ENCODE measurements around the gene AMPD1.

The AMPD1 gene

DNA sequence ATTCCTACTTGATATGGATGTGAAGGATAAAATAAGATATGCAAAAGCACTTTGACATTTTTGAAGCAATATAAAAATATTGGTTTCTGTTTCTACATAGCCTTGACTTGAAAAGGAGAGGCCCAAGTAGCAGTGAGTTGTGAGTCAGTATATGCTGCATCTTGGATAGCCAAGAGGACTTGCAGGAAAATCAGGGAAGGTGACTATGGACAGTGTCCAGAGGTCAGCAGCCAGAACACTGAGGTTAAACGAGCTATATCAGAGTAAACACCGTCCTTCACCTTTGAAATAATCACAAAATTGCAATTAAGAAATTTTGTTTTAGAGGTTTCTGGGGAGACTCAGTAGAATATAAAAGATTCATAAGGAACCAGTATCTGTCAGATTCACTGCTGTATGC lies 6.6 kb upstream of the AMPD1 start:
- Histone ChIP-seq H3K4me3 (ENCODE audit: insufficient read depth in 1 of 2, low read depth in 1 of 2, low read length in 2 of 2) (no peak overlapping the region), H3K14ac (ENCODE audit: low read length in 2 of 2) (no peak overlapping the region), H3K27me3 (ENCODE audit: control insufficient read depth in 1 of 2, insufficient read depth in 1 of 2, low read length in 2 of 2) (peaks cover 0 to 5% of the 10 kb centered on the region in 2 experiments), H2BK5ac (ENCODE audit: low read depth, low read length, poor library complexity, severe bottlenecking) (no peak overlapping the region), H3K4me1 (ENCODE audit: control insufficient read depth, insufficient read depth, low read depth, low read length) (no peaks in the 10 kb centered on the region), H2AK5ac (ENCODE audit: low read length, severe bottlenecking) (no peak overlapping the region), H3K79me1 (replicated peaks; ENCODE audit: low read length, poor library complexity, severe bottlenecking) (no peaks in the 10 kb centered on the region), H3K9ac (ENCODE audit: low read length) (no peak overlapping the region), H3K18ac (ENCODE audit: low read depth in 1 of 2, low read length in 2 of 2) (no peak overlapping the region), H3K27ac (ENCODE audit: low read length, poor library complexity, severe bottlenecking) (no peak overlapping the region), H3K23ac (ENCODE audit: low read length in 2 of 2) (no peak overlapping the region), H2BK120ac (ENCODE audit: low read depth, low read length) (no peak overlapping the region), H2AFZ (ENCODE audit: low read depth, low read length) (no peak overlapping the region), H4K8ac (ENCODE audit: low read length) (no peak overlapping the region), H4K91ac (ENCODE audit: low read length) (no peak overlapping the region), H3K9me3 (ENCODE audit: control insufficient read depth, low read length) (no peaks in the 10 kb centered on the region), H2BK12ac (ENCODE audit: low read length in 2 of 2) (no peak overlapping the region), H3K4ac (ENCODE audit: low read depth in 1 of 2, low read length in 2 of 2) (no peak overlapping the region), H2BK15ac (ENCODE audit: low read depth, poor library complexity, severe bottlenecking) (no peak overlapping the region), H3K4me2 (ENCODE audit: low read length, poor library complexity, severe bottlenecking) (no peak overlapping the region), H3K36me3 (ENCODE audit: control insufficient read depth in 1 of 2, insufficient read depth in 2 of 2, low read depth in 1 of 2, low read length in 2 of 2) (peaks cover 0 to 27% of the 10 kb centered on the region in 2 experiments)
- WGBS = no CpG with 5 or more reads among the region's 2 CpGs
- no peak for DNase-seq

DNA sequence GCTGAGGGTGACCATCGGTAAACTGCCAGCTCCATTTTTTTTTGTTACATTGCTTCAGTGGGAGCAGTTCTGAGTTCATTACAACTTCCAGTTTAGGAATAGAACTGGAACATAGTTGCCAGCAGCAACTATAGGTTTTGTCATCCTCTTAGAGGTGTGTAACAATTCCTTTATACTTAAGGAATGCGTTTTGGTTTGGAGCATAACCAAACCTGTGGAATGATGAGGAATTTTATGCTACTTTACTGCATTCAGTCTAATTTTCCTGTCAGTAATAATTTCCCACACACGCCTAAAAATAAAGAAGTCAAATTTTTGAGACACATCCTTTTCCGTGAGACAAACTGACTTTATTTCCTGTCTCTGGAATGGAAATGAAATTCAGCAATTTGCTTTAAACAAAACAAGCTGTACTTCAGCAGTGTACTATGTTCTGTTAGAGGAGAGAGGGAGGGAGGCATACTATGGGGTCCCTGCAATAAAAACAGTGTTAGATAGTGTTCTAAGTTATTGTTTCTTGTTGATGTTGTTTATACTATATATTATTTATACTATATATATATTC lies 4.8 kb upstream of the AMPD1 start:
- no peak overlapping the region for H4K91ac ChIP-seq (ENCODE audit: low read length)
- H3K79me1 ChIP-seq (replicated peaks; ENCODE audit: low read length, poor library complexity, severe bottlenecking) = no peaks in the 10 kb centered on the region
- H2AFZ ChIP-seq (ENCODE audit: low read depth, low read length) = no peak overlapping the region
- H2BK12ac ChIP-seq (ENCODE audit: low read length in 2 of 2) = no peak overlapping the region
- H3K14ac ChIP-seq (ENCODE audit: low read length in 2 of 2) = no peak overlapping the region
- no peak overlapping the region for H3K4me2 ChIP-seq (ENCODE audit: low read length, poor library complexity, severe bottlenecking)
- H3K9me3 ChIP-seq (ENCODE audit: control insufficient read depth, low read length) = no peaks in the 10 kb centered on the region
- H3K27ac ChIP-seq (ENCODE audit: low read length, poor library complexity, severe bottlenecking) = no peak overlapping the region
- no peaks in the 10 kb centered on the region for H3K4me1 ChIP-seq (ENCODE audit: control insufficient read depth, insufficient read depth, low read depth, low read length)
- H2BK15ac ChIP-seq (ENCODE audit: low read depth, poor library complexity, severe bottlenecking) = no peak overlapping the region
- peak overlapping the region; percentile 44 for H2BK5ac ChIP-seq (ENCODE audit: low read depth, low read length, poor library complexity, severe bottlenecking)
- H3K9ac ChIP-seq (ENCODE audit: low read length) = no peak overlapping the region
- no peak overlapping the region for H3K4ac ChIP-seq (ENCODE audit: low read depth in 1 of 2, low read length in 2 of 2)
- 85% methylated on average over 4 of the region's 4 CpGs for WGBS
- peaks cover 0 to 5% of the 10 kb centered on the region in 2 experiments for H3K27me3 ChIP-seq (ENCODE audit: control insufficient read depth in 1 of 2, insufficient read depth in 1 of 2, low read length in 2 of 2)
- H4K8ac ChIP-seq (ENCODE audit: low read length) = no peak overlapping the region
- H2AK5ac ChIP-seq (ENCODE audit: low read length, severe bottlenecking) = no peak overlapping the region
- DNase-seq = no peak
- H2BK120ac ChIP-seq (ENCODE audit: low read depth, low read length) = no peak overlapping the region
- H3K18ac ChIP-seq (ENCODE audit: low read depth in 1 of 2, low read length in 2 of 2) = no peak overlapping the region
- no peak overlapping the region for H3K4me3 ChIP-seq (ENCODE audit: insufficient read depth in 1 of 2, low read depth in 1 of 2, low read length in 2 of 2)
- no peak overlapping the region for H3K23ac ChIP-seq (ENCODE audit: low read length in 2 of 2)
- H3K36me3 ChIP-seq (ENCODE audit: control insufficient read depth in 1 of 2, insufficient read depth in 2 of 2, low read depth in 1 of 2, low read length in 2 of 2) = peaks cover 0 to 9% of the 10 kb centered on the region in 2 experiments

DNA sequence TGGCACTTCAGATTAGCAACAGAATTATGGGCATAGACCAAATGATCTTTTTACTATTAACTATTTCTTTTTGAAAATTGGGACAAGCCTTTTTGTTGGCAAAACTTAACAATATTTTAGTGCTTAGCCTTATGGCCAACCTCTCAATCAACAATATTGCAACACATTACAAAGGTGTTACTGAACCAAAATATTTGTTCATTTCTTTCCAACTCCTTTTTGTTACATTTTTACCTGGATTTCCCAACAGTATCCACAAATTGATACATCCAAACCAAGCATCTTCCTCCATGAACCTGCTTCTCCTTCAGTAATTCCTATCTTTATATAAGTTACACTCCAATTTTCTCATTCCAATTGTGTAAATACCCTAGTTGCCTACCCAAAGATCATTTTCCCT lies 1.5 kb upstream of the AMPD1 start:
- no peak overlapping the region for H3K4me3 ChIP-seq (ENCODE audit: insufficient read depth in 1 of 2, low read depth in 1 of 2, low read length in 2 of 2)
- no peak overlapping the region for H2AK5ac ChIP-seq (ENCODE audit: low read length, severe bottlenecking)
- H3K23ac ChIP-seq (ENCODE audit: low read length in 2 of 2) = no peak overlapping the region
- H3K9me3 ChIP-seq (ENCODE audit: control insufficient read depth, low read length) = no peaks in the 10 kb centered on the region
- H3K27ac ChIP-seq (ENCODE audit: low read length, poor library complexity, severe bottlenecking) = no peak overlapping the region
- H2BK15ac ChIP-seq (ENCODE audit: low read depth, poor library complexity, severe bottlenecking) = no peak overlapping the region
- no peak overlapping the region for H3K14ac ChIP-seq (ENCODE audit: low read length in 2 of 2)
- no peak overlapping the region for H3K4ac ChIP-seq (ENCODE audit: low read depth in 1 of 2, low read length in 2 of 2)
- H3K9ac ChIP-seq (ENCODE audit: low read length) = no peak overlapping the region
- H3K79me1 ChIP-seq (replicated peaks; ENCODE audit: low read length, poor library complexity, severe bottlenecking) = no peaks in the 10 kb centered on the region
- no peak overlapping the region for H3K4me2 ChIP-seq (ENCODE audit: low read length, poor library complexity, severe bottlenecking)
- H4K91ac ChIP-seq (ENCODE audit: low read length) = no peak overlapping the region
- no peak overlapping the region for H2BK5ac ChIP-seq (ENCODE audit: low read depth, low read length, poor library complexity, severe bottlenecking)
- peaks cover 0 to 5% of the 10 kb centered on the region in 2 experiments for H3K27me3 ChIP-seq (ENCODE audit: control insufficient read depth in 1 of 2, insufficient read depth in 1 of 2, low read length in 2 of 2)
- H2BK120ac ChIP-seq (ENCODE audit: low read depth, low read length) = no peak overlapping the region
- DNase-seq = no peak
- H3K18ac ChIP-seq (ENCODE audit: low read depth in 1 of 2, low read length in 2 of 2) = no peak overlapping the region
- H3K36me3 ChIP-seq (ENCODE audit: control insufficient read depth in 1 of 2, insufficient read depth in 2 of 2, low read depth in 1 of 2, low read length in 2 of 2) = no peaks in the 10 kb centered on the region
- no peak overlapping the region for H2BK12ac ChIP-seq (ENCODE audit: low read length in 2 of 2)
- no peak overlapping the region for H4K8ac ChIP-seq (ENCODE audit: low read length)
- H3K4me1 ChIP-seq (ENCODE audit: control insufficient read depth, insufficient read depth, low read depth, low read length) = no peaks in the 10 kb centered on the region
- H2AFZ ChIP-seq (ENCODE audit: low read depth, low read length) = no peak overlapping the region

DNA sequence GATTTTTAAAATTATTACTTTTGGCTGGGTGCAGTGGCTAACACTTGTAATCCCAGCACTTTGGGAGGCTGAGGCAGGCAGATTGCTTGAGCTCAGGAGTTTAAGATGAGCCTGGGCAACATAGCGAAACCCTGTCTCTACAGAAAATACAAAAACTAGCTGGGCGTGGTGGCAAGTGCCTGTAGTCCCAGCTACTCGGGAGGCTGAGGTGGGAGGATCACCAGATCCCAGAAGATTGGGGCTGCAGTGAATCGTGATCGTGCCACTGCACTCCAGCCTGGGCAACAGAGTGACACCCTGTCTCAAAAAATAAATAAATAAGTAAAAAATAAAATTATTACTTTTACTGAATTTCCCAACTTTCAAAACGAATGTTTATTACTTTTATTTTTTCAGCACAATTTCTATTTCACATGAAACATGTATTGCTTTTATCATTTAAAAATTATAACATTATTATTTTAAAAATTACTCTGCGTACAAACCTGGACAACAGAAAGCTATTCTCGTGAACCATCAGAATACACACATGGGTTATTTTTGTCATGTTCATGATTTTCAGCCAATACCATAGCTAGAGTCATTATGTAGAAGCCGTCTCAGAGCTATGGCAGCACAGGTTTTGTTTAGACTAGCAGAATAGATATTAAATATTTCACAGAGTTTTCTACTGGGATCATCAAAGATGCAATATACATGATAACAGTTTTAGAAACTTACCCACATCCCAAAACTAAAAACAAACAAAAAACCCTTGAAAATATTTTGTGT lies 621 bp downstream of the AMPD1 start:
- Histone ChIP-seq H4K91ac (ENCODE audit: low read length) (no peak overlapping the region), H2AK5ac (ENCODE audit: low read length, severe bottlenecking) (no peak overlapping the region), H3K4me1 (ENCODE audit: control insufficient read depth, insufficient read depth, low read depth, low read length) (no peaks in the 10 kb centered on the region), H2BK15ac (ENCODE audit: low read depth, poor library complexity, severe bottlenecking) (no peak overlapping the region), H3K36me3 (ENCODE audit: control insufficient read depth in 1 of 2, insufficient read depth in 2 of 2, low read depth in 1 of 2, low read length in 2 of 2) (no peaks in the 10 kb centered on the region), H2BK12ac (ENCODE audit: low read length in 2 of 2) (no peak overlapping the region), H3K9ac (ENCODE audit: low read length) (no peak overlapping the region), H3K4me3 (ENCODE audit: insufficient read depth in 1 of 2, low read depth in 1 of 2, low read length in 2 of 2) (no peak overlapping the region), H3K4ac (ENCODE audit: low read depth in 1 of 2, low read length in 2 of 2) (no peak overlapping the region), H3K23ac (ENCODE audit: low read length in 2 of 2) (no peak overlapping the region), H3K27me3 (ENCODE audit: control insufficient read depth in 1 of 2, insufficient read depth in 1 of 2, low read length in 2 of 2) (peaks cover 5% of the 10 kb centered on the region in 2 experiments), H2BK5ac (ENCODE audit: low read depth, low read length, poor library complexity, severe bottlenecking) (no peak overlapping the region), H3K14ac (ENCODE audit: low read length in 2 of 2) (no peak overlapping the region), H3K18ac (ENCODE audit: low read depth in 1 of 2, low read length in 2 of 2) (no peak overlapping the region), H2BK120ac (ENCODE audit: low read depth, low read length) (no peak overlapping the region), H3K4me2 (ENCODE audit: low read length, poor library complexity, severe bottlenecking) (no peak overlapping the region), H3K9me3 (ENCODE audit: control insufficient read depth, low read length) (no peaks in the 10 kb centered on the region), H3K27ac (ENCODE audit: low read length, poor library complexity, severe bottlenecking) (no peak overlapping the region), H2AFZ (ENCODE audit: low read depth, low read length) (no peak overlapping the region), H4K8ac (ENCODE audit: low read length) (no peak overlapping the region), H3K79me1 (replicated peaks; ENCODE audit: low read length, poor library complexity, severe bottlenecking) (no peaks in the 10 kb centered on the region)
- no peak for DNase-seq
- WGBS = 82% methylated on average over 5 of the region's 9 CpGs
